Esophagus muscularis mucosa (tissue), 4 donors: Measurements from ENCODE around the gene GRIK1.

Experiments
- CTCF ChIP-seq, 3 experiments: fragments of 200-600 bp in 2 of 3; fragments of 450-650 bp in 1 of 3; sonication (generic) in 2 of 3; IDR thresholded peaks; one replicate each; pipeline ENCODE4 v1.5.1; 2017 to 2019; ENCODE audit warnings: antibody characterized with exemption in 3 of 3, mild to moderate bottlenecking in 2 of 3, moderate library complexity in 1 of 3
- EP300 ChIP-seq: sonication (generic); formaldehyde crosslinking; IDR thresholded peaks from one replicate; pipeline ENCODE4 v1.6.1; 2017; ENCODE audit warnings: antibody characterized with exemption
- POLR2A ChIP-seq: fragments of 450-650 bp; IDR thresholded peaks from one replicate; pipeline ENCODE4 v1.6.1; 2017; ENCODE audit warnings: antibody characterized with exemption, moderate library complexity, mild to moderate bottlenecking, low read depth
- POLR2AphosphoS5 ChIP-seq, 2 donors: sonication (generic); formaldehyde crosslinking; IDR thresholded peaks; one replicate each; pipeline ENCODE4 v1.6.1; 2017; ENCODE audit warnings: antibody characterized with exemption in 2 of 2

- TF ChIP-seq CTCF (IDR thresholded peaks at IDR 0.05), result no peak
- no peak for TF ChIP-seq POLR2A
- TF ChIP-seq EP300, result no peak
- no peak for TF ChIP-seq POLR2AphosphoS5 (IDR thresholded peaks at IDR 0.05)
Measured at GRCh38 chr21:29798840-29799239, 141.0 kb downstream of the GRIK1 start.
